Activated gamma-delta T cell treated with Interleukin-2 at 50 U/mL for 16 hours (primary cell): ENCODE measurements around the gene LTBR.

Experiments
- DNase-seq: peaks from one replicate; pipeline ENCODE4 v3.0.0-alpha.2; 2020

LTBR gene

DNA sequence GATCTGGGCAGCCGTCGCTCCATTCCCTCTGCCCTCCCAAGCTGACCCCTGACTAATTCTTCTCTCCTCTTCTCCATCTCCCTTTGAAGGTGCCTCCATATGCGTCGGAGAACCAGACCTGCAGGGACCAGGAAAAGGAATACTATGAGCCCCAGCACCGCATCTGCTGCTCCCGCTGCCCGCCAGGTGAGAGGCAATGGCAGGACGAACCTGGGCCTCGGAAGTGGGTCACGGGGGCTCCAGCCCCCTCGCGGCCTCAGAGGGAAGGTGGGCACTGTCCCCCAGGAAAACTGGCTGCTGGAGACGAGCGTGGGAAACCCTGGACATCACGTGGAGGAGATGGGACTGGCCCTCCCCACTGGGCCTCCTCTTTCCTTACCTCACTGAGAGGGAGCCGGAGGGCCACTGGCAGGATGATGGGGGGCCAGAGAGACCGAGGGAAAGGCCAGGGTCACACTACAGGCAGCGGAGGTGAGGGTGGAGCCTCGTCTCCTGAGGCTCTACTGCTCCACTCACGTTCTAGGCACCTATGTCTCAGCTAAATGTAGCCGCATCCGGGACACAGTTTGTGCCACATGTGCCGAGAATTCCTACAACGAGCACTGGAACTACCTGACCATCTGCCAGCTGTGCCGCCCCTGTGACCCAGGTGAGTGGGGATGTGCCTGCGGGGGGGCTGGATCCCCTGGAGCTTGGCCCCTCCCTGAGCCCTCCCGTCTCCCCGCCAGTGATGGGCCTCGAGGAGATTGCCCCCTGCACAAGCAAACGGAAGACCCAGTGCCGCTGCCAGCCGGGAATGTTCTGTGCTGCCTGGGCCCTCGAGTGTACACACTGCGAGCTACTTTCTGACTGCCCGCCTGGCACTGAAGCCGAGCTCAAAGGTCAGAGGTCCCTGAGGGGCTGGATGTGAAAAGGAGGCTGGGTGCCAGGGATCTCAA lies 806 bp downstream of the LTBR start:
- DNase-seq: no peak

DNA sequence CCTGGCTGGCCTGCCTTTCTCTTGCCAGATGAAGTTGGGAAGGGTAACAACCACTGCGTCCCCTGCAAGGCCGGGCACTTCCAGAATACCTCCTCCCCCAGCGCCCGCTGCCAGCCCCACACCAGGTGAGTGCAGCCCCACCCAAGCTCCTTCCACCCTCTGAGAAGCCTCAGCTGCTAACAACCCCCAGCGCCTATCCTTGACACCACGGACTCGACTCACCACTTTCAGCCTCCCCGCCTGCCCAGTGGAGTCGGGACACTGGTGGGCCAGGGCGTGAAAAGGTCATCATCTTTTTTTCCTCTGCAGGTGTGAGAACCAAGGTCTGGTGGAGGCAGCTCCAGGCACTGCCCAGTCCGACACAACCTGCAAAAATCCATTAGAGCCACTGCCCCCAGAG lies 2.1 kb downstream of the LTBR start:
- no peak for DNase-seq

DNA sequence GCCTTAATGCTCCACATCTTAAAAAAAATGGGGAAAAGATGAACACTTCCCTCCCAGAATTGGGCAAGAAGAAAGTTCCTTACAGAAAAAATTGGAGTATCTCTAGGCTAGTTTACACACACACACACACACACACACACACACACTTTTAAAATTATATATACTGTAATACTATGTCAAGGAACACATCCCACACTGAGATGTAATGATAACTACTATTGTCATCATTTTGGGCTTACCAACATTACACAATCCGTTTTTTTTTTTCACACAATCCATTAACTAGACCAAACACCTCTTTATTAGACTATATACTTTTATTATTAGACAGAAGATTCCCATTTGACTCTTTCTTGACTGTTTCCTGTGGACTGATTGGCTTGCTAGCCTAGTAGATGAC lies 2.5 kb downstream of the LTBR start:
- no peak for DNase-seq

DNA sequence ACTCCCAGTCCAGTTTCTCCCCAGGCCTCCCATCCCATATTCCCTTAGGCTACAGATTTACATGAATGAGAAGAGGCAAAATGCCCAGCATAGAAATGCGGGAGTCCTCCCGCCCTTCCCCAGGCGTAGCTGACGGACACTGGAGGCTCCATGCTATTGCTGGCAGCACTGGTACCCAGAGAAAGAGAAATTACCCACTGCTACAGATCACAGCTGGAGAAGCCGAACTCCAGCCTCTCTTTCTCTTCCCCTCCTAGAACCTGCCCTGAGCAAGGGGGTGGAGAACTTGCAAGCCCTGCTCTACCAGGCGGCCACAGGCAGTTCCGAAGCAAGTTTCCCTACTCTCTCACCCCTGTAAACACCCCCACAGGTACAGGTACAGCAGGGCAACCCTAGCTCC lies 3.6 kb downstream of the LTBR start:
- DNase-seq: no peak

DNA sequence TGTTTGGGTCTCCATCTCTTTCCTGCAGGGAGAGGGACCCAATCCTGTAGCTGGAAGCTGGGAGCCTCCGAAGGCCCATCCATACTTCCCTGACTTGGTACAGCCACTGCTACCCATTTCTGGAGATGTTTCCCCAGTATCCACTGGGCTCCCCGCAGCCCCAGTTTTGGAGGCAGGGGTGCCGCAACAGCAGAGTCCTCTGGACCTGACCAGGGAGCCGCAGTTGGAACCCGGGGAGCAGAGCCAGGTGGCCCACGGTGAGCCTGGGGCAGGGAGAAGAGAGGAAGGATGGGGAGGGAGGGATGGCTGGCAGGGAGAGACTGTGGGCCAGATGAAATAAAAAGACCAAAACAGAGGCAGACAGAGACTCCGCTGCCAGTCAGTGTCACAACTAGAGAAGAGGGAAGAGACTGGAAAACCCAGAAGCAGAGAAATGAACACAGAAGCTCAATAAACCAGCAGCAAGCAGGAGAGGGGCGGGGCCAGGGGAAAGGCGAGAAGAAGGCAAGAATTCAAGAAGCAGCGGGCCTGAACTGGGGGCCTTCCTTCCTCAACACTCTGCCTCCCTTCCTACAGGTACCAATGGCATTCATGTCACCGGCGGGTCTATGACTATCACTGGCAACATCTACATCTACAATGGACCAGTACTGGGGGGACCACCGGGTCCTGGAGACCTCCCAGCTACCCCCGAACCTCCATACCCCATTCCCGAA lies 6.3 kb downstream of the LTBR start:
- no peak for DNase-seq

DNA sequence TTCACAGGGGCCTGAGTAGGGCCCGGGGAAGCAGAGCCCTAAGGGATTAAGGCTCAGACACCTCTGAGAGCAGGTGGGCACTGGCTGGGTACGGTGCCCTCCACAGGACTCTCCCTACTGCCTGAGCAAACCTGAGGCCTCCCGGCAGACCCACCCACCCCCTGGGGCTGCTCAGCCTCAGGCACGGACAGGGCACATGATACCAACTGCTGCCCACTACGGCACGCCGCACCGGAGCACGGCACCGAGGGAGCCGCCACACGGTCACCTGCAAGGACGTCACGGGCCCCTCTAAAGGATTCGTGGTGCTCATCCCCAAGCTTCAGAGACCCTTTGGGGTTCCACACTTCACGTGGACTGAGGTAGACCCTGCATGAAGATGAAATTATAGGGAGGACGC lies 7.1 kb downstream of the LTBR start:
- DNase-seq: no peak

DNA sequence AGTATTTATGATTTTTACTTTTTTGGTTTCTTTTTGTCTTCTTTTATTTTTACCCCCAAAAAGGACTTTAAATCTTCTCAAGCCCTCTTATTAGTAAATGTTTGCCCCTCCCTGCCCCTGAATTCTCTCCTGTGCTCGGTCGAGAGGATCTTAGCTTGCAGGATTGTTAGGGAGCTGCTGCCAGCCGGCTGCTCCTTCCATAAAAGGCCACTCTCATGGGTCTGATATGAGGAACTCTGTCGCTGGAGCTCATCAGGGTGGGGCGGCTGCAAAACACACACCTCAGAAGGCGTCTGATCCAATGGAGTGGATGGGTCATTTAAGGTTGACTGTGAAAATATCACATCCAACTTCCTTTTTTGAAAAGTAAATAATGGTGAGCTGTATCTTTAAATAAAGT lies 8.5 kb downstream of the LTBR start:
- DNase-seq: no peak

DNA sequence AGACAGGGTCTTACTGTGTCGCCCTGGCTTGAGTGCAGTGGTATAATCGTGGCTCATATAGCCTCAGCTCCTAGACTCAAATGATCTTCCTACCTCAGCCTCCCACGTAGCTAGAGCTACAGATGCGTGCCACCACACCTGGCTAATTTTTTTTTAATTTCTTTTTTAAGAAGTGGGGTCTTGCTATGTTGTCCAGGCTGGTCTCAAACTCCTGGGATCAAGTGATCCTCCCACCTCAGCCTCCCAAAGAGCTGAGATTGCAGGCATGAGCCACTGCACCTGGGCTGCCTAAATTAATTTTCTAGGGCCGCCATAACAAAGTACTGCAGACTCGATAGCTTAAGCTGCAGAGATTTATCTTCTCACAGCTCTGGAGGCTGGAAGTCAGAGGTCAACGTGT lies 9.1 kb downstream of the LTBR start:
- DNase-seq: no peak

DNA sequence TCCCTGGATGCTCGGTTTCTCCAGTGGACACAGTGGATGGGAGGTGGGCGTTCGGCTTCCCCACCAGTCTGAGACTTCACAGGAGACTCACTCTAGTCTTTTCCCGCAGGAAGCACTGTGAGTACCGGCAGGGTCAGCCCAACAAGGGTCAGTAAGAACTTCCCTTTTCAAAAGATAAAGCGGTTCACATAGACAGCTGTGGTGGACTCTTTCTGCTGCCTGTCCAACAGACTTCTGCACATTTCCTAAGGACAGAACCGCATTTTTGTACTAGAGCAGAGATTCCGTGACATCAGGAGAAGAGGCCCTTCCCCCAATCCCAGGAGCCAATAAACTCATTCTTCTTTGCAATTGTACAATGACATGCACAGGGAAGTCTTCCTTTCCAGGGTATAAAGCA lies 10.4 kb downstream of the LTBR start:
- DNase-seq: no peak

DNA sequence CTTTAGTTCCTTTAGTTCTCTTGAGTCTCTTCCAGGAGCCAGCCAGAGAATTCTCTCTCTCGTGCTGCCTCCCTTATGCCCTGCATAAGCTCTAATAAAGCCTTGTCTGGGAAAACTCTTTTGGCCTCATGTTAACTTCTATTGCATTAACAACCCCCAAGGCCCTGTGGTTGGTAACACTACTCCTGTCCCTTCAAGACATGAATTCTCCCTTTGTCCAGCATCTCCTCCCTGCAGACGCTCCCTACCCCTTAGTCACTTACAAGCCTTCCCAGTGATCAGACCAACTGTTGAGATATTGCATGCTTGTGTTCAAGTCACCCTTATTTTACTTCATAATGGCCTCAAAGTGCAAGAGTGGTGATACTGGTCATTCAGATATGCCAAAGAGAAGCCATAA lies 12.1 kb downstream of the LTBR start:
- no peak for DNase-seq

DNA sequence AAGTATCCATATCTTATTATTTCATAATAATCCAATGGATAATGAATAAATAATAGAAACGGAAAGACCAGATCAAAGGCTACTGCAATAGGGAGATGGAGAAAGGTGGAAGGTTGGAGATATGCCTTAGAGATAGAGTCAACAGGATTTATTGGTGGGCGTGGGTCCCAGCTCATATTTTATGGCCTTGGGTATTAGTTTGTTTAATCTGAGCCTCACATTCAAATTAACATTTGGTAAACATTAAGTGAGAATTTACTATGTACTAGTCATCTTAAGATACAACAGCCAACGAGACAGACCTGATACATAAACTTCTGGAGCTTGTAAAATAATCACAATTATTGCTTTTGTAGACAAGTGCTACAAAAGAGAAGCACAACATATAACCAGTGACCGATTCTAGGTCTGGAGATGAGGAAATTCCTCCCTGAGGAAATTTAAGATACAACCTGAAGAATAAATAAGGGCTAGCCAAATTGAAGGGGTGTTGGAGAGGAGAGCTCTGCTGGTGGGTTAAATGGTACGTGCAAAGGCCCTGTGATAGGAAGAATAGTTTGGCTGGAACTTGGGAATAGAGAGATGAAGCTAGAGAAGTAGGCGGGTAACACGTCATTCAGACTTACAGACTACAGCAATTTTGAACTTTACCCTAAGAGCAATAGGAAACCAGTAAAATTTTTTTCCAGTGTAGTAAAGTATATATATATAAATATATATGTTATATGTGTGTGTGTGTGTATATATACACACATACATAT lies 16.1 kb downstream of the LTBR start:
- no peak for DNase-seq

DNA sequence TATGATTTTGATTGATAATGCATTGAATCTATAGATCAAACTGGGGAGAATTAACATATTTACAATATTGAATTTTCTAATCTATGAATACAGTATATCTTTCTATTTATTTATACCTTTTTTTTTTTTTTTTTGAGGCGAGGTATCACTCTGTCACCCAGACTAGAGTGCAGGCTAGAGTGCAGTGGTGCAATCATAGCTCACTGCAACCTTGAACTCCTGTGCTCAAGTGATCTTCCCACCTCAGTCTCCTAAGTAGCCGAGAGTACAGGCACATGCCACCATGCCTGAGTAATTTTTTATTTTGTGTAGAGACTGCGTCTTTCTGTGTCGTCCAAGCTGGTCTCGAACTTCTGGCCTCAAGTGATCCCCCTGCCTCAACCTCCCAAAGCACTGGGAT lies 20.4 kb downstream of the LTBR start:
- DNase-seq: no peak

DNA sequence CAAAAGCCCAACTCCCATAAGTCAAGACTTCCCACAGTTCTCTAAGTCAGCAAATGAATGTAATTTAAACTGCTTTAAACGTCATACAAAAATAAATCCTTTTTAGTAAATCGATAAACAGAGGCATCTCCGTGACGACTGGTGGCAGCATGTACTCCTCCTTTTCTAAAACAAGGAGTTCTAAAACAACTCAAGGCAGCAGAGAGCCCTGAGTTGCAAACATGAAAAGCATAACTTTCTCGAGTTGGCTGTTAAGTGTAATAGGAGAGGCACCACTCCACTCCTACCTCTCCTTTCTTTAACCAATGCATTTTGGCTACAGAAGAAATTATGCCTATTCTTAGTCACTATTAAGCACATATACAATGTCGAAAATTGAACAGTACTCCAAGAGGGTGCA lies 22.0 kb downstream of the LTBR start:
- DNase-seq: no peak

DNA sequence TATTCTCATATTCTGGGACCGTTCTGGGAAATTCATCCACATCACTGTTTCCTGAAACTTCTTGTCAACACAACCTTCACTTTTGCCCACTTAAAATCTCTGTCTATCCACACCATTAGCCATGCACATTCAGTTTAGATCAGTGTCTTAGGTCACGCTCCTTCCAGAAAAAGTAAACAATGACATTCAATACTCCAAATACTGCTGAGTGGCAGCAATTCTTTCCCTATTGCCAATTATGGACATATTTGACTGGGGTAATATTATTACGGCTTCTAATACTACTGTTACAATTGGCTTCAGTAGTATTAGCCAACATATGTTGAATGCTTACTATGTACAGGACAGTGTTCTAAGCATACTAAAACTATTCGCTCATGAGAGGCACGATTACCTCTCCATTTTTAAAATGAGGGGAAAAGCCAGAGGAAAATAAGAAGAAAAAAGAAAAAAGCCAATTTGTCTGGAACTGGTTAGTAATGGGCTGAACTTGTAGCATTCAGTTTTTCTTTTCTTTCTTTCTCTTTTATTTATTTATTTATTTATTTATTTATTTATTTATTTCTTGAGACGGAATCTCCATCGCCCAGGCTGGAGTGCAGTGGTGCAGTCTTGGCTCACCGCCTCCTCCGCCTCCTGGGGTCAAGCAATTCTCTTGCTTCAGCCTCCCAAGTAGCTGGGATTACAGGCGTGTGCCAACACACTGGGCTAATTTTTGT lies 23.4 kb downstream of the LTBR start:
- DNase-seq: no peak

DNA sequence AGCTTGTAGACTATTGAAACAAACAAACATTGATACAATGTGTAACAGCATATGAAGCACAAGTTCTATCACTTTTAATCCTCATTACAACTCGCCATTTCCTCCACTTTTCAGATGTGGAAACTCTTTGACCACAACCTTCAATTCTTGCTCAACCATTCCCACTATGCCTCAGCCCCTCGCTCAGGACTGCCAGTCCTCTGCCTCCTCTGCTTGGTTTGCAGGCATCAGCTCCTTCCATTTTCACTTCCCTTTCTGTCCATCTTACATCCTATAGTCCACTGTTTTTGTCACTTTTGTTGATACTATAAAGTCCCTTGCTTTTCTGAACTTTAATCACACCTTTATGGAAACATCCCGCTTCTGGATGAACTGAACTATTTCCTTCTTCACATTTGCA lies 32.6 kb downstream of the LTBR start:
- no peak for DNase-seq

DNA sequence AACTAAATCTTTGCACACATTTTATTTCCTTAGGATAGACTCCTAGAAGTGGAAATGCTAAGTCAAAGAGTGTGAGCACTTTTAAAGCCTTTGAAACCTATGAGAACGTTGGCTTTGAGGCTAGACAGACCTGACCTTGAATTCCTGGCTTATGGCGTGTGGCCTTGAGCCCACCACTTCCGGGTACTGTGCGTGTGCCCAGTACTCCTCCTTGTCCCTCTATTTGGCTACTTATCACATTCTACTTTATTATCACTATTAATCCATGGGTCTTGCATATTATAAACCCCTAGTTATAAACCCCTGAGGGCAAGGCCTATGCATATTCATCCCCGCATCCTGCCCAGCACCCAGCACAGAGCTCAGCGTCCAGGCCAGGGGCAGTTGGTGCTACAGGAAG lies 34.8 kb downstream of the LTBR start:
- no peak for DNase-seq

DNA sequence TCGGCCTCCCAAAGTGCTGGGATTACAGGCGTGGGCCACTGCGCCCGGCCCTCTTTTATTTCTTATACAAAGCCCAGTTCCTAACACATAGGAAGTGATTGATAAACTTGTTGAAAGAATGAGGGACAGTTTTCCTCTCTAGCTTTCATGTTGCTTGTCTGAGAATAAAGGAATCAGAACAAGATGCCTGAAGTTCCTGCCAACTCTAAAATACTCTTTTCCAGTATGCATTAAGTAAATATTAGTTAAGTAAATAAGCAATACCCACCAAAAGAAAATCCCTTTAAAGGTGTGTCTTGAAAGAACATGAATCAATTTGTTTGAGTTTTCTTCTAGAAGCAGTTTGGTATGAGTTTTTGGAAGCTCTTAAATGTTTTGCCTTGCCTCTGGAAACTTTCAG lies 36.4 kb downstream of the LTBR start:
- DNase-seq: no peak

DNA sequence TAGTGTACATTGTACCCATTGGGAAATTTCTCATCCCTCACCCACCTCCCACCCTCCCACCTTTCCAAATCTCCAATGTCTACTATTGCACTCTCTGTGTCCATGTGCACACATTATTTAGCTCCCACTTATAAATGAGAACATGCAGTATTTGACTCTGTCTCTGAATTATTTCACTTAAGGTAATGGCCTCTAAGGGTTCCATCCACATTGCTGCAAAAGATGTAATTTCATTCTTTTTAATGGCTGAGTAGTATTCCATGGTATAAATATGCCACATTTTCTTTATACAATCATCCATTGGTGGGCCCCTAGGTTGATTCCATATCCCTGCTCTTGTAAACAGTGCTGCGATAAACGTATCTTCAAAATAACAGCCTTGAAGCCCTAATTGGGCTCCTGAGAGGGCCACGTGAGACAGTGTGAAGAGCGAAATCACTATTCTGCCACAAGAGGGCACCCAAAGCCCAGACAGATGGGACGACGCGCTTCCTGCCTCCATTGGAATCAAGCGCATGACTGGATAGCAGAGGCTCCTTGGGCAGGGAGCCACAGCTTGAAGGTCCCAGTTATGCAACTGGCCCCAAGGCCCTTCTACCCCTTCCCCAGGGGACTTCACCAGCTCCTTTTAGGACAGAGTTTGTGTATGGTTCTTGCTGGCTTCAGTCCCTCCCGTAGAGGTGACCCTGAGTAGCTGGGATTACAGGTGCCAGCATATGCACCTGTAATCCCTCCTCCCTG lies 39.5 kb downstream of the LTBR start:
- DNase-seq: peak; percentile 73

DNA sequence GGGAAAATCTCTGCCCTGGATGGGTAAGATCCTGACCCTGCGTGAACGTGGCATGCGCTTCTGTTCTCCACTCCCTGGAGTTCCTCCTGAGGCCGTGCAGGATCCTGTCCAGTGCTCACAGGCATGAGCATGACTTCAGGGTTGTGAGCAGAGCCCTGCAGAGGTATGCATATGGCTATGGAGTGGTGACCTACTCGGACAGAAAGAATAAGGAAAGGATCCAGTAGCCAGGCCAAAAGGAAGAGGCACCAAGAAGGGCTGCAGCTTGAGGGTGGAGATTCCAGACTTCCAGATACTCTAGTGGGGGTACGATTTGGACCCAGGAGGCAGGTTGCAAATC lies 40.0 kb downstream of the LTBR start:
- DNase-seq: no peak

DNA sequence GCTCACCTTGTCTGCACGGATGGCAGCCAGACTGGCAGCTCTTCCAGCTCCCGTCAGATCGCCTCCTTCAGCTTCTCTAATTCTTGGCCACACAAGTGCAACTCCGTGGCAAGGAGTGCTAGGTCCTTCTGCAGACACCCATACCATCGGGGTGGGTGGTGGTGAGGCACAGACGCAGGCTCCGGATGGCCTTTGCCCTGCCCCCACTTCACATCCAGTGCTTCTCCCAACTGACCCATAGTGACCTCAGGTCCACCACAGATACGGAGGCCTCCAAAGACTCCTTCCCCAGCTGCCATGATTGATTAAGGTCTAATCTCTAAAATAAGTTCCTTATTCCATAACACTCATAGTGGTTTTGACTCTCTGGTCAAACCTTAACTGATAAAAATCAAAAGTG lies 40.9 kb downstream of the LTBR start:
- DNase-seq: no peak

DNA sequence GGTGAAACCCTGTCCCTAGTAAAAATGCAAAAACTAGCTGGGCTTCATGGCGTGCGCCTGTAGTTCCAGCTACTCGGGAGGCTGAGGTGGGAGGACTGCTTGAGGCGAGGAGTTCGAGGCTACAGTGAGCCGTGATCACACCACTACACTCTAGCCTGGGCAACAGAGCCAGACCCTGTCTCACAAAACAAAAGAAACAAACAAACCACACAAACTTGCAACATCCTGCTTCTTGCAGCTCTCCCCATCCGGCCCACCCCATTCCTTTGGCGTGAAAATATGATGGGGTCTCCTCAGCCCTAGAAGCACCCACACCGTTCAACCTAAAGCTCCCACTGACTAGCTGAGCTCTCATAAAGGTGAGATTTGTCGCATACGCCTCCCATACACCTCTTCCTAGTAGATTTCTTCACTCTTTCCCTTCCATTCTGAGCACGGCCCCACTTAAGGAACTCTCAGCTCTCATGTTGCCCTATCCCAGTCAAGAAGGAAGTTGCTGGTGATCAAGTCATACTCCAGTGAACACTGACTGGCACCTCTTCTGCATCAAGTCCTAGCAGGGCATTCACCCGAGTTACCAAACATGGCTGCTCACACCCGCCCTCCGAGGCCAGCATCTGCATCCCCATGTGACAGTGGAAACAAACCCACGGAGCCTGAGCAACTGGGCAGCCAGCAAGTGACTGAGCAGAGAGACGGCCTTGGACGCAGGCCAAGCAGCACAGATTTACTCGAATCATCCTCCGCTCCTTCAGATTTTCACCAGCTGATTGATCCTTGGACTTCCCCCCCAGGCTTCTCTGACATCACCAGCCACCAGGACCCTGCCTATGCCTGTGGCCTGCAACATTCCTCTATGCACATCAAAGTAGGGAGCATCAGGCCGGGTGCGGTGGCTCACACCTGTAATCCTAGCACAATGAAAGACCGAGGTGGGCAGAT lies 41.9 kb downstream of the LTBR start:
- no peak for DNase-seq
